HG03457 (cell line): Measurements from ENCODE around the gene PHF2.

Source experiments
- ATAC-seq: cut with Tn5 transposase; IDR thresholded peaks from one replicate; pipeline ENCODE4 v1.9.1; 2021; ENCODE audit warnings: moderate number of reproducible peaks; ENCODE audit not compliant: unreplicated experiment

Gene PHF2

GRCh38 chr9:93585695-93586094, 9.3 kb downstream of the PHF2 start:
- no peak for ATAC-seq

DNA sequence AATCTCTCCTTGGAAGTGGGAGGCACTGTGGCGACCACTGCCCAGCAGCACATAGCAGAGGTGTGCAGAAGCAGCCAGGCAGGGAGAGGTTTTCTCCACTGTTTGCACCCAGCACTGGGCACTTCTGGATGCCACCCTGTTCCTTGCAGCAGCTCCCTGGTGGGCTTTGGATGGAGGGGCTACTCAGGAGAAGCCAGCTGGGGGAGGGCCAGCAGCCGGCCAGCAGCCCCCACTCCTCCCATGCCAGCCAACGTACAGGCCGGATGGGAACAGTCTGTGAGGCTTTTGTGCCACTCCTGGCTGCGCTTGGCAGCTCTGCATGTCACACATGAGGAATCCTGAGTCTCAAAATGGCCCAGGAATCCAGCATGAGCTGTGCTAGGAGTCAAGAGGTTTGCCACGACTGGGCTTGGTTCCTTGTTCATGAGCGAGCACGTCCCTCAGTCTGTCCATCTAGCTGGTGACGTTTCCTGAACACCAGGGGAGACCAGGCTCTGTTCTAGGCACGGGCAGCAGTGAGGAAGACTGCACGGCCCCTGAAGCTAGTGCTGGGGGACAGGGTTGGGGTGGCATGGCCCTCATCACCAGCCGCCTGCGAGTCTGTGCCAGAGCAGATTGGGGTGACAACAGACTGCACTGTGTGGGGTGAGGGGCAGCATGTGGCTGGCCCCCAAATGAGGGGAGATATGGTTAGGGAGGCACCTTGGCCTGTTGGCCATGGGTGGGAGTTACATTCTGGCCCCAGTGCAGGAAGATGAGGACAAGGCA, 10.1 kb downstream of the PHF2 start:
- no peak for ATAC-seq

DNA sequence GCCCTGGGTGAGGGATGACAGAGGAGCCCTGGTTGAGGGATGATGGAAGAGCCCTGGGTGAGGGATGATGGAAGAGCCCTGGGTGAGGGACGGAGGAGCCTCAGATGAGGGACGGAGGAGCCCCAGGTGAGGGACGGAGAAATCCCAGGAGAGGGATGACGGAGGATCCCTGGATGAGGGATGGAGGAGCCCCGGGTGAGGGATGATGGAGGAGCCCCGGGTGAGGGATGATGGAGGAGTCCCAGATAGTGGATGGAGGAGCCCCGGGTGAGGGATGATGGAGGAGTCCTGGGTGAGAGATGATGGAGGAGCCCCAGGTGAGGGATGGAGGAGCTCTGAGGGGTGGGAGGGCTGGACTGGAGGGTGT, 10.9 kb downstream of the PHF2 start:
- no peak for ATAC-seq

DNA sequence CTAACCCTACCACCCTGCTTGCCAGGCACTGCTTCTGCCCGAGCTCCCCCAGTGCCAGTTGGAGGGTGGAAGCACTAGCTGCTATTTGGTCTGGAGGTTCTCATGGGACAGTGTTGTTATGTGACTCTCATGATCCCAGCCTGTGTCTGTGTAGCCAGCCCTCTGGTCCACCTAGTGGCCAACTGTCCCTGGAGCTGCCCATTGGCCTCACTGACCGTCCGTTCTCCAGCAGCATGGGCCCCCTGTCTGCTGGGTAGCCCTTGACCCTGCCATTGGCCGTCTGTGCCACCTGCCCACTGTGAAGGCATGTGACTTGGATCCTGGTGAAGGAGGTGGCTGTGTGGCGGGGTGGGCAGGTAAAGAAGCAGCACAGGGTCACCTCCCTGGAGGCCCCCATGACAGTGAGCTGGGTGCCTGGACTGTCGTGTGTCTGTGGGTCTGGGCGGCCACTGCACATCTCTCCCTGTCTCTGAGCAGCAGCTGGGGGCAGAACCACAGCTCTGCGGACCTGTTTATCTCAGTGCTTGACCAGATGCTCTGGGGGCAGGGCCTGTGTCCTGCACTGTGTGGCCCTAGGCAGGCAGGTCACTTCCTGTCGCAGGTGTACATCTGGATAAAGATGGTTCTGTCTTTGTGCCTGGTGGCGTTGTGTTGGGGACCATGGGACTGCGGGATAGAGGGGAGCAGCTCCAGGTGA, 11.4 kb downstream of the PHF2 start:
- no peak for ATAC-seq

- ATAC-seq = no peak
Observed at GRCh38 chr9:93588641-93589609, 12.5 kb downstream of the PHF2 start.

DNA sequence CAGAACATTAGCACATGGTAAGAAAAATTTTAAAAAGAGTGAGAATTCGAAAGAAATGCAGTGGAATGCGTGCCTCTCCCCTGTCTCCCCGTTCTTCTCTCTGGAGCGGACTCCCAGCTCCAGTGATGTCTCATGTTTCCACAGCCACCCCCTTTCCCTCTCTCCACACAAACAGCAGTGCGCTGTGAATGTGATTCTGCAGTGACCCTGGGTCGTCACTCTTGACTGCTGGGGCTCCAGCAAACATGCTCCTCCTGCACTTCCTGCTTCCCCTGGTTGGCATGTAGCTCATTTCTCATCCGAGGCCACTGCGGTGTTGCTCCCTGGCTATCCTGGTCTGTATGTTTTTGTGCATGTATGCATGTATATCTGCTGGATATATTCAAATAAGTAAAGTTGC, 13.3 kb downstream of the PHF2 start:
- ATAC-seq = no peak

DNA sequence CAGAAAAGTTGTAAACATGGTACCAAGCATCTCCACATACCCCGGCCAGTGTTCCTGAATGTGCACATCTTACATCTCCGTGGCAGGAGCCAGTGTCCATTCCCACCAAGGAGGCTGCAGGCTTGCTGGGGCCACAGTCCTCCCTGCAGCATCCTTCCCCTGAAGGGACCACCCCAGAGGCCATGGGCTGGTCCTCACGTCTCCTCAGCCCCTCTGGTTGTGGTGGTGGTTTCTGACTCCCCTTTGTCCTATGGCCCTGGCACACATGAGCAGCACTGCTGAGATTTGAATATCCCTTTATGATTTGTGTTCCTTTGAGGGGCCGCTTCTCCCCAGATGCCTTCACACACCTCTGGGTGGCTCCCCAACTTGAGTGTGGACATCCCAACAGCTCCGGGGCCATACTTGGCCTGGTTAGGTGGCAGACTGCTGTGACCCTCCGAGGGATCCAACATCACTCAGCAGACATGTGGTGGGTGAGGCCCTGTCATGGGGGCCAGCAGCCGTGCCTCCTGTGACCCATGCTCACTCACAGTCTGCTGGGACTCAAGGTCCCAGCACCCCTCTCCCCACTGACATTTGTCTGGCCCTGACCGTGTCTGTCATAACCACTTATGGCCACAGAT, 14.3 kb downstream of the PHF2 start:
- ATAC-seq = no peak

DNA sequence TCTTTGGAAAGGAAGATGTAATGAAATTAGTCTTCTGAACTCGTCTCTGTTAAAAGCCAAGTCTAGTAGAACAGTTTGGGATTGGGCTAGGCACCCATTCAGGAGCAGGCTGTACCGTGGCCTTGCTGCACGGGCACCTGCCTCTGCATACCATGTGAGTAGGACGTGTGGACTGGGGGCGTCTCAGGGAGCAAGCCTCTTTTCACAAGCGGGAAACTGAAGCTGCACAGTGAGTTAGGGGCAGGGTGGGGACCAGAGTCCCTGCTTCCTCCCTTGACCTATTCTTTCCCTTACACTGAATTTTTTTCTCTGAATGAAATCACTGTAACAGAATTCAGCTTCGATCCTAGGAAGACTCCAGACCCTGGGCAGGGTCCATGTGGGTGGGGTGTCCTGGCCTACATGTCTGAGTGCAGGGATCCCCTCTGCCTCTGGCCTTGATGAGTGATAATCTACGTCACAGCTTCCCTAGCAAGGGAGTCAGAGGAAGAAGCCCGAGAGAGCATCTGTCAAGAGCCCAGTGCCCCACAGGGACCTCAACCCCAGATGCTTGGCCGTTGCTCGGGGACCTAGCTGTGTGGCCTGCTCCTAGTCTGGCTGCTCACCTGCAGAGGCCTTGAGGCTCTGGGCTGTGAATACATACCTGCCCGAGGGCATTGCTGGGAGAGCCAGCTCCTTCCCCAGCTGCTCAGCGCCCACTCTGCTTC, 15.1 kb downstream of the PHF2 start:
- ATAC-seq = no peak

- ATAC-seq = no peak
Observed at GRCh38 chr9:93592008-93592642, 15.7 kb downstream of the PHF2 start.

GRCh38 chr9:93592643-93593021, 16.2 kb downstream of the PHF2 start:
- no peak for ATAC-seq

DNA sequence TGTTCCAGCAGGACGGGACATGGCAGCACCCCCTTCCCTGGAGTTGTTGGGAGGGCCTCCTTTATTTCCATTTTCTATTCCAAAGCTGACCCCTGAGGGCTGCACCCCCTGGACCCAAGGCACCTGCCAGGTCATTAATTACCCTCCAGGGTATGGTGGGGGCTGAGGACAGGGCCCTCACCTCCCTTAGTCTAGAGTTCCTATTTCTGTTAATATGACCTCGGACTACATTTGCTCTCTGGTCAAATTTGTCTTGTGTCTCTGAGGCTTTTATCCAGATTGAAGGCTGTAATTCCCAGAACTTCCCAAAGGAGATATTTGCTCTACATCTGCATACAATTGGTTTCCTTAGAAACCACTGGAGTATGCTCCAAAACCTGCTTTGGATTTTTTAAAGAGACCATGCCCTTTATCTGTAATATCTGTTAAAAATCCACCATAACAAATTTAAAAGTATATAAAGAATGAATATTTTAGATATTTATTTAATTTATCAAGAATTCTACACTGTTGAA, 16.8 kb downstream of the PHF2 start:
- ATAC-seq = no peak

GRCh38 chr9:93594041-93594756, 17.8 kb downstream of the PHF2 start:
- no peak for ATAC-seq

GRCh38 chr9:93595461-93595860, 19.1 kb downstream of the PHF2 start:
- ATAC-seq = no peak

DNA sequence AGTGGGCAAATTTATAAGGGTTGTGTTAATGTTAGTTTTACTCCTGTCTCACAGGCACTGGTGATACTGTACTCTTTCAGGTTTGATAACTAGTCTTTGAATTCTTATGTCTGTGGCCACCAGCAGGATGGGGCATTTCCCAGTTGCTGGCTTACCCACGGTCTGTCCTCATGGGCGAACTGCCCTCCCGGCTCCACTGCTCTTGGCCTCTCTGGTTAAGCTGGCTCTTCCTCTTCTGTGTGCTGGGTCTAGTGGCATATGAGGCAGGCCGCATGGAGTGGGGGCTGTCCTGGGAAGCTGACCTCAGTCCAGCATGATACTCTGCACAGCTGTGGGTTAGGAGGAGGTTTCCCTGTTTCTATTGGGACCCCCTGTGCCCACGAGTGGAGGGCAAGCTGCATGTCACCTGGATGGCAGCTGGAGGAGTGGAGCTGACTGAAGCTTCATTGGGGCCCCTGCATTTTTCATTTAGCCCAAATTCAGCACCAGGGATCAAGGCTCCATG, 19.5 kb downstream of the PHF2 start:
- ATAC-seq = no peak

- ATAC-seq = no peak
Observed at GRCh38 chr9:93596399-93596798, 20.0 kb downstream of the PHF2 start.

DNA sequence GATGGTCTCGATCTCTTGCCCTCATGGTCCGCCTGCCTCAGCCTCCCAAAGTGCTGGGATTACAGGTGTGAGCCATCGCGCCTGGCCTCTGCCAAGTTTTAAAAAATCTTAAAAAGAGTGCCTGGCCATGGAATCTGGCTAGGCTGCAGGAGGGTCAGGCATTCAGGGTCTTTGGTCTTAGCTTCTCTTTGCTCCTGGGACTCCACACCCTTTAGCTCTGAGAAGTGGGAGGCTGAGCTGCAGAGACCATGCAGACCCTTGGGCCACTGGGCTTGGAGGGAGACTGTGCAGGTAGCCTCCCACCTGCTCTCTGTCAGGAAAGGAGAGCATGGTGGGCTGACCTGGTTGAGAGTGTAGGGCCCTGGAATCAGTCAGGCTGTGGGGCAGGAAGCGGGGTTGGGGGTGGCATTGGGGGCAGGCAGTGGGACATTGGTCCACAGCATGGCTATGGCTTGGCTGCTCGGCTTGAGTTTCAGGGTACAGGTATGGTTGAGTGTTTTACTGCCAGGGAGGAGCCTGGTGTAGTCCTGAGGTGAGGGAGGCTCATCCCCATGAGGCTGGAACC, 20.8 kb downstream of the PHF2 start:
- ATAC-seq = no peak

DNA sequence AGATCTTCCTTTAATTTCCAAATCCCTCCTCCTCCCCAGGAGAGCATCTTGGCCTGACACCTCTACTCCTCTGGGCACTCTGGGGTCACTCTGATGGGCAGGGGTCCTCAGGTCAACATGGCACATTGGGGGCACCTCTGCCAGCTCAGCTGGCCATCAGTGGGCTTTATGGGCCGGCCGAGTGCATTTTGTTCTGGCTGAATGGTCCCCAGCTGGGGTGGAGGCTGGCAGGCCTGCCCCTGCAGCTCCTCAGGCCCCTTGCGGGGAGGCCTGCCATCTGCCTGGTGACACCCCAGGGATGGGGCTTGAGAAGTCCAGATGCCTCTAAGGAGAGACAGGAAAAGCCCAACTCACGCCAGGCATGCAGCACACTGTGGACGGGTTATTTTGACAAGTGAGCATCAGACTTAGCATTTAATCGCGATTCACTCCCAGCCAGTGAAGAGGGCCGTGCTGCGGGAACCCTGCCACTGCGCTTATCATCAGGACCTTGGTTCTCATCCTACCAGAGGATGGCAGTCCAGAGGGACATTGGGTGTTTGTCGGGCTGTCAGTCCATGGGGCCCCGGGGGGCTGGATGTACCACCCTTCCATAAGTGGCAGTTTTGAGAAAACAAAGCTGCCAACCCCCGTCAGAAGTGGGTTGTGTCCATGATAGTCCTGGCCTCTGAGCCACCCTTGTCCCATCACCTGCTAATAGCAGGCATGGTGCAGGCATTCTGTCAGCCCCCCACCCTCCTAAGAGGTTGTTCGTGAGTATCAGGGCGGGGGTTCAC, 21.7 kb downstream of the PHF2 start:
- no peak for ATAC-seq
